Measurements from ENCODE around the gene RHOB. TPM values are rescaled to one million over a fixed set of nuclear protein-coding genes. Genes with fewer than 3 reads are reported as not detected.
A peak's percentile ranks its signal among the peaks of the same experiment; 100 is the strongest.

Gene RHOB
- total RNA-seq, 1 donor from 2014 or later, result 1,771 TPM

DNA sequence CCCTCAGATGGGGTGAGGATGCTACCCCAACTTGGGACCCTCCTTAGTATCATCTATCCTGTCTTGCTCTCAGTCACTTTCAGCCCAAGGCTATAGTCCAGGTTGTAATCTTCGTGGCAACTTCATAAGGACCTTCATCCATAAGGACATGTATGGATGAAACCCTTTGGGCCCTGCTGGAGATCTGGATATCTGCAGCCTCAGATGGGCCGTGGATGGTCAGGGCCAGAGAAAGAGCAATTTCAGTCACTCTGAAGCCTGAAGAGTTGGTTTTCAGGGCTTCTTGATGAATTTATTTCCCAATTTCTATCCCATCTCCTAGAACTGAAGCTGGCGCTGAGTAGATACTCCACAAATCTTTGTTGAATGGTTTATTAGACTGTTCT, 28.7 kb downstream of the RHOB start:
- Histone ChIP-seq H3K27me3 (no peaks in the 10 kb centered on the region), H3K36me3 (no peaks in the 10 kb centered on the region), H3K4me1 (peaks cover 15% of the 10 kb centered on the region), H3K9me3 (no peaks in the 10 kb centered on the region), H3K4me3 (no peak overlapping the region), H3K27ac (no peak overlapping the region)
- intact Hi-C loops (cut with DNase I), result no loop called here
- DNase-seq (ENCODE audit: extremely low spot score in 2 of 2), result no peak
- TF ChIP-seq POLR2AphosphoS5 (IDR thresholded peaks at IDR 0.05; ENCODE audit: insufficient read depth in 1 of 2, low read depth in 1 of 2) (no peak), POLR2A (IDR thresholded peaks at IDR 0.05) (no peak)
- TF ChIP-seq, protein P1, sequence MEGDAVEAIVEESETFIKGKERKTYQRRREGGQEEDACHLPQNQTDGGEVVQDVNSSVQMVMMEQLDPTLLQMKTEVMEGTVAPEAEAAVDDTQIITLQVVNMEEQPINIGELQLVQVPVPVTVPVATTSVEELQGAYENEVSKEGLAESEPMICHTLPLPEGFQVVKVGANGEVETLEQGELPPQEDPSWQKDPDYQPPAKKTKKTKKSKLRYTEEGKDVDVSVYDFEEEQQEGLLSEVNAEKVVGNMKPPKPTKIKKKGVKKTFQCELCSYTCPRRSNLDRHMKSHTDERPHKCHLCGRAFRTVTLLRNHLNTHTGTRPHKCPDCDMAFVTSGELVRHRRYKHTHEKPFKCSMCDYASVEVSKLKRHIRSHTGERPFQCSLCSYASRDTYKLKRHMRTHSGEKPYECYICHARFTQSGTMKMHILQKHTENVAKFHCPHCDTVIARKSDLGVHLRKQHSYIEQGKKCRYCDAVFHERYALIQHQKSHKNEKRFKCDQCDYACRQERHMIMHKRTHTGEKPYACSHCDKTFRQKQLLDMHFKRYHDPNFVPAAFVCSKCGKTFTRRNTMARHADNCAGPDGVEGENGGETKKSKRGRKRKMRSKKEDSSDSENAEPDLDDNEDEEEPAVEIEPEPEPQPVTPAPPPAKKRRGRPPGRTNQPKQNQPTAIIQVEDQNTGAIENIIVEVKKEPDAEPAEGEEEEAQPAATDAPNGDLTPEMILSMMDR (IDR thresholded peaks at IDR 0.05), result no peak

DNA sequence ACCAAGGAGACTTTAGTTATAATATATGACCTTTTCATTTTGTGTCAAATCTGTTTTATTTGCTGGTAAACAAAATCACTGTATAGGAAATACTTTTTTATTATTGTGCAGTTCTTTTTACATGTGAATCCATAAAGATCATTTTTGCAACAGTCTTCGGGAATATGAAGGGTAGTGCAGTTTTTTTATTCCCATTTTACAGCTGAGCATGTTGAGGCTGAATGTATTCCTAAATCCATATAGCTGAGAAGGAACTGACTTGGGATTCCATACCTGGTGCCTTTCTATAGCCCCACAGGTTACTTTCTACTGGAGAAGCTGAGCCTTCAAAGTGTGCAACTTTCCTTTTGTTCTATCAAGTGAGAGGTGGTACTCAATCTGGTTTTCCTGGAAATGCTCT, 29.6 kb downstream of the RHOB start:
- Histone ChIP-seq H3K36me3 (no peaks in the 10 kb centered on the region), H3K27ac (no peak overlapping the region), H3K4me3 (no peak overlapping the region), H3K27me3 (no peaks in the 10 kb centered on the region), H3K9me3 (no peaks in the 10 kb centered on the region), H3K4me1 (peaks cover 15% of the 10 kb centered on the region)
- TF ChIP-seq POLR2A (IDR thresholded peaks at IDR 0.05), result no peak
- TF ChIP-seq POLR2AphosphoS5 (IDR thresholded peaks at IDR 0.05; ENCODE audit: insufficient read depth in 1 of 2, low read depth in 1 of 2), result no peak
- TF ChIP-seq, protein P1 (IDR thresholded peaks at IDR 0.05), result no peak
- intact Hi-C loops (cut with DNase I), result no loop called here
- DNase-seq (ENCODE audit: extremely low spot score in 2 of 2), result no peak

DNA sequence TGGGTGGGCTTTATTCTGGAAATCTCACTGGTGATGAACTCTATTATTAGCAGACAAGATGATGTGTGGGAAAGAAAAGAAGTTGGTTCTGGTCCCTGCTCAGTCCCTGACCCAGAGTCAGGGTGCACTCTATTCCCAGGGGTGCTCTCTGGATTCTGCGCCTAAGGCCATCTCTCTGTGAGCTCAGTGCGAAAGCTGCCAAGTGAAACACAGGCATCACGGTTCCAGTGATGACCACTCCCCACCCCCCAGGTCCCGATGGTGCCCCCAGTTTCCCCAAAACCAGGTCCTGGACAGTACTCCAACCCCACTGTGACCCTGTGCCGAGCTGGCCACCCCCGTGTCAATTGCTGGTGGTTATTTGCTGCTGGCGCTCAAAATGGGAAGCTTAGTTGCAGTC, 30.1 kb downstream of the RHOB start:
- Histone ChIP-seq H3K4me1 (peaks cover 19% of the 10 kb centered on the region), H3K36me3 (no peaks in the 10 kb centered on the region), H3K4me3 (no peak overlapping the region), H3K27me3 (no peaks in the 10 kb centered on the region), H3K9me3 (no peaks in the 10 kb centered on the region), H3K27ac (no peak overlapping the region)
- TF ChIP-seq, protein P1 (IDR thresholded peaks at IDR 0.05), result no peak
- TF ChIP-seq POLR2AphosphoS5 (IDR thresholded peaks at IDR 0.05; ENCODE audit: insufficient read depth in 1 of 2, low read depth in 1 of 2) (no peak), POLR2A (IDR thresholded peaks at IDR 0.05) (no peak)
- intact Hi-C loops (cut with DNase I), result no loop called here
- no peak for DNase-seq (ENCODE audit: extremely low spot score in 2 of 2)

DNA sequence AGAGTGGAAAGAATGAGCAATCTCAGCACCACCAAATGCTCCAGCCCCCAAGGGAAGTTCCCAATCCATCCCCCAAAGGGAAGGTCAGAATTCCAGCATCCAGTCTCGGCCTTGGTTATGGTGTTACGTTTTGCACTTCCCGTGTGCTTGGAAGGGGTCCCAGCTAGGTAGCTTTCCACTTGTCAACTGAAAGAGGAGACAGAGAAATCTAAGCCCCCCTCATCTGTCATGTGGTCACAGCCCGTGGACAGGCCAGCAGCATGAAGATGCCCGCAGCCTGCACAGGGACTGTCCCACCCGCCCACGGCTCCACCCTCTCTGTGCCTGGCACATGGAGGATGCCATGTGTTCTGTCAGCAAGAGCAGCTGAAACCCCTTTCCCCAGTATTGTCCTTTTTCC, 32.1 kb downstream of the RHOB start:
- TF ChIP-seq POLR2A (IDR thresholded peaks at IDR 0.05), result no peak
- TF ChIP-seq, protein P1 (IDR thresholded peaks at IDR 0.05), result no peak
- TF ChIP-seq POLR2AphosphoS5 (IDR thresholded peaks at IDR 0.05; ENCODE audit: insufficient read depth in 1 of 2, low read depth in 1 of 2), result no peak
- H3K36me3 ChIP-seq, result no peaks in the 10 kb centered on the region
- H3K4me1 ChIP-seq, result peaks cover 25% of the 10 kb centered on the region
- DNase-seq (ENCODE audit: extremely low spot score in 2 of 2), result peak in 1 of 2 donors; percentile 80
- no peak overlapping the region for H3K27ac ChIP-seq
- no peaks in the 10 kb centered on the region for H3K9me3 ChIP-seq
- no peaks in the 10 kb centered on the region for H3K27me3 ChIP-seq
- intact Hi-C loops (cut with DNase I), result no loop called here
- no peak overlapping the region for H3K4me3 ChIP-seq

DNA sequence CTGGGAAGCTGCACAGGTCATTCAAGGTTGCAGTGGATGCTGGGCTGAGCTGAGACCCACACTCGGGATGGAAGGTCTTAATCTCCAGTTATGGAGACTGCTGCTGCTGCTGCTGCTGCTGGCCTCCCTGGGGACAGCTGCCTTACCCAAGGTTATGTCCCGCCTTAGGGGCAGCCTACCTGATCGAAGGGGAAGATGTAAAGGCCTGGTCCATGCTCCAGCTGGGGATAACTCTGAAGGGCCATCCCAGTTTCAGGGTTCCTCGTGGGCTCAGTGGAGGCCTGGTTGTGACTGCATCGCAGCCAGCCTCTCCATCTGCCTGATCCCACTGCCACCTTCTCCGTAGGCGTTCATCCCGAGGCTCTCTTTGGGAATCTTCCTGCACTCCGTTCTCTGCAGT, 33.0 kb downstream of the RHOB start:
- intact Hi-C loops (cut with DNase I), result no loop called here
- peak; percentile 74 to 83 for DNase-seq (ENCODE audit: extremely low spot score in 2 of 2)
- TF ChIP-seq POLR2AphosphoS5 (IDR thresholded peaks at IDR 0.05; ENCODE audit: insufficient read depth in 1 of 2, low read depth in 1 of 2) (no peak), POLR2A (IDR thresholded peaks at IDR 0.05) (no peak)
- TF ChIP-seq, protein P1 (IDR thresholded peaks at IDR 0.05), result no peak
- Histone ChIP-seq H3K4me1 (peaks cover 33% of the 10 kb centered on the region), H3K9me3 (no peaks in the 10 kb centered on the region), H3K4me3 (no peak overlapping the region), H3K27ac (no peak overlapping the region), H3K36me3 (no peaks in the 10 kb centered on the region), H3K27me3 (no peaks in the 10 kb centered on the region)
